Measurements from ENCODE around the gene CENPC. TPM values are rescaled to one million over a fixed set of nuclear protein-coding genes. Genes with fewer than 3 reads are reported as not detected.

The CENPC gene
- total and polyA plus RNA-seq, 2 donors (not counting 1 experiment from before 2014, with no cell fraction given): 11.7 to 67.0 TPM

DNA sequence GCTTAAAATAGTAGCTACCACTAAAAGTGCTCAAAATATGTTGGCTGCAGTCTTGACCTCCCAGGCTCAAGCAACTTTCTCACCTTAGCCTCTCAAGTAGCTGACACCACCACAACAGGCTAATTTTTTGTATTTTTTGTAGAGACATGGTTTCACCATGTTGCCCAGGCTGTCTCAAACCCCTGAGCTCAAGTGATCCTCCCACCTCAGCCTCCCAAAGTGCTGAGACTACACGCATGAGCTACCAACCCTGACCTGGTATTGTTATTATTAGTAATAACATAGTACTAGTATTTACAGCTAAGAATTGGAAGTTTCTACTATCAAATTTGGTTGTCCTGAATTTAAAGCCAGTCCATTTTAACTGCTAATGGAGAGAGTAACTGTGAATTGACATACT, 31.2 kb upstream of the CENPC start:
- ATAC-seq (ENCODE audit: low read depth): no peak
- Histone ChIP-seq H4K20me1 (ENCODE audit: control insufficient read depth, insufficient read depth, low read length, poor library complexity, severe bottlenecking) (no peaks in the 10 kb centered on the region), H3K9me3 (ENCODE audit: control extremely low read depth in 1 of 3, control insufficient read depth in 2 of 3, insufficient read depth in 1 of 3, low read length in 2 of 3) (no peaks in the 10 kb centered on the region), H3K9ac (ENCODE audit: low read length) (peak overlapping the region; percentile 53), H3K36me3 (replicated peaks in 1 of 2; ENCODE audit: control extremely low read depth in 1 of 2, control insufficient read depth in 1 of 2, extremely low read depth in 1 of 2, insufficient read depth in 2 of 2, low read length in 1 of 2) (peaks cover 21 to 52% of the 10 kb centered on the region in 2 experiments), H2AFZ (ENCODE audit: insufficient read depth, low read depth, low read length, poor library complexity, severe bottlenecking) (no peak overlapping the region), H3K79me2 (ENCODE audit: control insufficient read depth, insufficient read depth, low read length) (peaks cover 59% of the 10 kb centered on the region), H3K4me2 (replicated peaks; ENCODE audit: low read depth, low read length, poor library complexity, severe bottlenecking) (peak overlapping the region; percentile 74), H3K27me3 (replicated peaks in 1 of 4; ENCODE audit: control extremely low read depth in 1 of 4, control insufficient read depth in 3 of 4, insufficient read depth in 4 of 4, low read length in 3 of 4) (no peaks in the 10 kb centered on the region), H3K4me3 (ENCODE audit: control extremely low read depth in 1 of 5, extremely low read depth in 1 of 5, insufficient read depth in 1 of 5, low read depth in 2 of 5, low read length in 4 of 5) (no peak overlapping the region), H3K27ac (ENCODE audit: low read length in 2 of 2) (peak overlapping the region; percentile 76 to 92), H3K4me1 (ENCODE audit: control insufficient read depth in 2 of 2, insufficient read depth in 2 of 2, low read length in 2 of 2) (peaks cover 61 to 75% of the 10 kb centered on the region in 2 donors)
- H3K4me3 Mint-ChIP-seq: peak overlapping the region; percentile 21
- TF ChIP-seq EZH2 (IDR thresholded peaks at IDR 0.05; ENCODE audit: borderline replicate concordance, insufficient read depth, low read depth, low read length, poor library complexity, severe bottlenecking) (no peak), CTCF (IDR thresholded peaks at IDR 0.05) (no peak)
- no peaks in the 10 kb centered on the region for H3K27me3 Mint-ChIP-seq
- intact Hi-C loops (cut with micrococcal nuclease): no loop called here
- H3K27ac Mint-ChIP-seq: peak overlapping the region; percentile 69
- no CpG with 5 or more reads among the region's 1 CpG for WGBS (ENCODE audit: insufficient coverage)
- H3K9me3 Mint-ChIP-seq (ENCODE audit: insufficient read depth): no peaks in the 10 kb centered on the region
- POLR2A ChIA-PET: no interaction called here
- no peak for DNase-seq
- CTCF ChIA-PET: interaction anchor here (1.4 kb wide), 1 partner anchor 27 kb away, joined by 5 read pairs; no protein-coding TSS in a partner anchor
- peaks cover 72% of the 10 kb centered on the region for H3K4me1 Mint-ChIP-seq

DNA sequence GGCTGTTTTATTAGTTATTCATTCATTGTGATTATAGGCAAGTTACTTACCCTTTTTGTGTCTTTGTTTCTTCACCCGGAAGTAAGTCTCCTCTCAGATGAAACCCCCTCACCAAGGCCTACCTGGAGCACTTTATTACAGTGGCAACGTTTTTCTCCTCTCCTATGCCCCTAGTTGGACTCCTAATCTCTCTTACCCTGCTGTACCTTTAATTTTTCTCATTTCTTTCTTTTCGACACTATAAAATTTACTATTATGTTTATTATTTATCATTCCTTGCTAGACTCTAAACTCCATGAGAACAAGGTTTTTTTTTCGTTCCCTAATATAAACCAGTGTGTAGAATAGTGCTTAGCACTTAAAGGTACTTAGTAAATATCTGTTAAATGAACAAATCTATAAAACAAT, 30.8 kb upstream of the CENPC start:
- H3K27me3 Mint-ChIP-seq: no peaks in the 10 kb centered on the region
- H3K27ac Mint-ChIP-seq: peak overlapping the region; percentile 69
- Histone ChIP-seq H3K36me3 (replicated peaks in 1 of 2; ENCODE audit: control extremely low read depth in 1 of 2, control insufficient read depth in 1 of 2, extremely low read depth in 1 of 2, insufficient read depth in 2 of 2, low read length in 1 of 2) (peaks cover 18 to 52% of the 10 kb centered on the region in 2 experiments), H3K27me3 (replicated peaks in 1 of 4; ENCODE audit: control extremely low read depth in 1 of 4, control insufficient read depth in 3 of 4, insufficient read depth in 4 of 4, low read length in 3 of 4) (no peaks in the 10 kb centered on the region), H2AFZ (ENCODE audit: insufficient read depth, low read depth, low read length, poor library complexity, severe bottlenecking) (peak overlapping the region; percentile 55), H3K4me1 (ENCODE audit: control insufficient read depth in 2 of 2, insufficient read depth in 2 of 2, low read length in 2 of 2) (peaks cover 56 to 74% of the 10 kb centered on the region in 2 donors), H3K27ac (ENCODE audit: low read length in 2 of 2) (peak overlapping the region; percentile 76 to 92), H3K9ac (ENCODE audit: low read length) (peak overlapping the region; percentile 53), H3K79me2 (ENCODE audit: control insufficient read depth, insufficient read depth, low read length) (peaks cover 59% of the 10 kb centered on the region), H4K20me1 (ENCODE audit: control insufficient read depth, insufficient read depth, low read length, poor library complexity, severe bottlenecking) (no peaks in the 10 kb centered on the region), H3K4me2 (replicated peaks; ENCODE audit: low read depth, low read length, poor library complexity, severe bottlenecking) (peak overlapping the region; percentile 74), H3K4me3 (ENCODE audit: control extremely low read depth in 1 of 5, extremely low read depth in 1 of 5, insufficient read depth in 1 of 5, low read depth in 2 of 5, low read length in 4 of 5) (peak overlapping the region in 1 of 5 experiments; percentile 56), H3K9me3 (ENCODE audit: control extremely low read depth in 1 of 3, control insufficient read depth in 2 of 3, insufficient read depth in 1 of 3, low read length in 2 of 3) (no peaks in the 10 kb centered on the region)
- WGBS (ENCODE audit: insufficient coverage): 62% methylated on average over 2 of the region's 4 CpGs
- H3K4me1 Mint-ChIP-seq: peaks cover 72% of the 10 kb centered on the region
- TF ChIP-seq EZH2 (IDR thresholded peaks at IDR 0.05; ENCODE audit: borderline replicate concordance, insufficient read depth, low read depth, low read length, poor library complexity, severe bottlenecking) (no peak), CTCF (IDR thresholded peaks at IDR 0.05) (no peak)
- no peaks in the 10 kb centered on the region for H3K9me3 Mint-ChIP-seq (ENCODE audit: insufficient read depth)
- ChIA-PET POLR2A (interaction anchor here (0.9 kb wide), 1 partner anchor 24 kb away, joined by 3 read pairs; no protein-coding TSS in a partner anchor), CTCF (interaction anchor here (1.4 kb wide), 1 partner anchor 26 kb away, joined by 5 read pairs; no protein-coding TSS in a partner anchor)
- no peak for ATAC-seq (ENCODE audit: low read depth)
- H3K4me3 Mint-ChIP-seq: peak overlapping the region; percentile 55
- DNase-seq: no peak
- intact Hi-C loops (cut with micrococcal nuclease): no loop called here

All from B cell (primary cell).